ENCODE results near the gene GSK3A. TPM values are rescaled to one million over a fixed set of nuclear protein-coding genes. Genes with fewer than 3 reads are reported as not detected.
A peak's percentile ranks its signal among the peaks of the same experiment; 100 is the strongest.

Gene GSK3A
- total and polyA plus RNA-seq, 2 donors (not counting 1 experiment from before 2014, with no cell fraction given), result 38.5 to 42.0 TPM

DNA sequence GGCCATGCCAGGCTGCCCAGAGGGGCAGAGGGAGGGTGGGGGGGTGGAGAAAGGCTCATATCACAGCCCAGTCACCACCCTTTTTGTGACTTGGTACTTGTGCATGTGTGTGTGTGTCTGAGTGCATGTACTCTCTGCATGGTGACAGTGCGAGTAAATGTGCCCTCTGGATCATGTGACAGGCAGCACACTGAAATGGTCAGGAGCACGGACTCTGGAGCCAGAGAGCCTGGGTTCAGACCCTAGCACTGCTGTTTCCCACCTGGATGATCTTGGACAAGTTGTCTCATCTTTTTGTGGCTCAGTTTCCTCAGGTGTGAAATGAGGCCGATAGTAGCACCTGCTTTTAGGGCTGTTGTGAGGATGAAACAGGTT lies 28.6 kb upstream of the GSK3A start:
- peak overlapping the region; percentile 92 for H3K4me2 ChIP-seq (replicated peaks; ENCODE audit: low read depth, low read length, poor library complexity, severe bottlenecking)
- H3K4me1 ChIP-seq (ENCODE audit: control insufficient read depth in 2 of 2, insufficient read depth in 2 of 2, low read length in 2 of 2), result peaks cover 26 to 32% of the 10 kb centered on the region in 2 donors
- no peaks in the 10 kb centered on the region for H3K9me3 Mint-ChIP-seq (ENCODE audit: insufficient read depth)
- no peak for TF ChIP-seq EZH2 (IDR thresholded peaks at IDR 0.05; ENCODE audit: borderline replicate concordance, insufficient read depth, low read depth, low read length, poor library complexity, severe bottlenecking)
- TF ChIP-seq, protein P1, sequence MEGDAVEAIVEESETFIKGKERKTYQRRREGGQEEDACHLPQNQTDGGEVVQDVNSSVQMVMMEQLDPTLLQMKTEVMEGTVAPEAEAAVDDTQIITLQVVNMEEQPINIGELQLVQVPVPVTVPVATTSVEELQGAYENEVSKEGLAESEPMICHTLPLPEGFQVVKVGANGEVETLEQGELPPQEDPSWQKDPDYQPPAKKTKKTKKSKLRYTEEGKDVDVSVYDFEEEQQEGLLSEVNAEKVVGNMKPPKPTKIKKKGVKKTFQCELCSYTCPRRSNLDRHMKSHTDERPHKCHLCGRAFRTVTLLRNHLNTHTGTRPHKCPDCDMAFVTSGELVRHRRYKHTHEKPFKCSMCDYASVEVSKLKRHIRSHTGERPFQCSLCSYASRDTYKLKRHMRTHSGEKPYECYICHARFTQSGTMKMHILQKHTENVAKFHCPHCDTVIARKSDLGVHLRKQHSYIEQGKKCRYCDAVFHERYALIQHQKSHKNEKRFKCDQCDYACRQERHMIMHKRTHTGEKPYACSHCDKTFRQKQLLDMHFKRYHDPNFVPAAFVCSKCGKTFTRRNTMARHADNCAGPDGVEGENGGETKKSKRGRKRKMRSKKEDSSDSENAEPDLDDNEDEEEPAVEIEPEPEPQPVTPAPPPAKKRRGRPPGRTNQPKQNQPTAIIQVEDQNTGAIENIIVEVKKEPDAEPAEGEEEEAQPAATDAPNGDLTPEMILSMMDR (IDR thresholded peaks at IDR 0.05), result no peak
- H3K27ac ChIP-seq (ENCODE audit: low read length in 2 of 2), result peak overlapping the region; percentile 19 to 89
- CTCF ChIA-PET, result interaction anchor here (1.1 to 2.6 kb wide), 6 partner anchors 9 to 163 kb away, joined by 3 to 33 read pairs (median 6); no protein-coding TSS in a partner anchor
- peak overlapping the region; percentile 82 for H3K27ac Mint-ChIP-seq
- peak overlapping the region in 2 of 5 experiments; percentile 49 to 62 for H3K4me3 ChIP-seq (ENCODE audit: control extremely low read depth in 1 of 5, extremely low read depth in 1 of 5, insufficient read depth in 1 of 5, low read depth in 2 of 5, low read length in 4 of 5)
- DNase-seq, result no peak
- intact Hi-C loops (cut with micrococcal nuclease), result no loop called here
- peaks cover 38% of the 10 kb centered on the region for H3K4me1 Mint-ChIP-seq
- no peak for ATAC-seq (ENCODE audit: low read depth)
- H3K9ac ChIP-seq (ENCODE audit: low read length), result no peak overlapping the region
- H3K36me3 ChIP-seq (replicated peaks in 1 of 2; ENCODE audit: control extremely low read depth in 1 of 2, control insufficient read depth in 1 of 2, extremely low read depth in 1 of 2, insufficient read depth in 2 of 2, low read length in 1 of 2), result peaks cover 0 to 30% of the 10 kb centered on the region in 2 experiments
- H3K9me3 ChIP-seq (ENCODE audit: control extremely low read depth in 1 of 3, control insufficient read depth in 2 of 3, insufficient read depth in 1 of 3, low read length in 2 of 3), result no peaks in the 10 kb centered on the region
- H4K20me1 ChIP-seq (ENCODE audit: control insufficient read depth, insufficient read depth, low read length, poor library complexity, severe bottlenecking), result no peaks in the 10 kb centered on the region
- H3K27me3 ChIP-seq (replicated peaks in 1 of 4; ENCODE audit: control extremely low read depth in 1 of 4, control insufficient read depth in 3 of 4, insufficient read depth in 4 of 4, low read length in 3 of 4), result no peaks in the 10 kb centered on the region
- peak overlapping the region; percentile 88 for H3K4me3 Mint-ChIP-seq
- H3K27me3 Mint-ChIP-seq, result no peaks in the 10 kb centered on the region
- WGBS (ENCODE audit: insufficient coverage), result 71% methylated on average over 2 of the region's 3 CpGs
- POLR2A ChIA-PET, result interaction anchor here (0.7 to 2.6 kb wide), 6 partner anchors 9 to 139 kb away, joined by 3 to 21 read pairs (median 8); partner anchors contain the start of gene POU2F2
- H2AFZ ChIP-seq (ENCODE audit: insufficient read depth, low read depth, low read length, poor library complexity, severe bottlenecking), result no peak overlapping the region
- H3K79me2 ChIP-seq (ENCODE audit: control insufficient read depth, insufficient read depth, low read length), result peaks cover 65% of the 10 kb centered on the region

DNA sequence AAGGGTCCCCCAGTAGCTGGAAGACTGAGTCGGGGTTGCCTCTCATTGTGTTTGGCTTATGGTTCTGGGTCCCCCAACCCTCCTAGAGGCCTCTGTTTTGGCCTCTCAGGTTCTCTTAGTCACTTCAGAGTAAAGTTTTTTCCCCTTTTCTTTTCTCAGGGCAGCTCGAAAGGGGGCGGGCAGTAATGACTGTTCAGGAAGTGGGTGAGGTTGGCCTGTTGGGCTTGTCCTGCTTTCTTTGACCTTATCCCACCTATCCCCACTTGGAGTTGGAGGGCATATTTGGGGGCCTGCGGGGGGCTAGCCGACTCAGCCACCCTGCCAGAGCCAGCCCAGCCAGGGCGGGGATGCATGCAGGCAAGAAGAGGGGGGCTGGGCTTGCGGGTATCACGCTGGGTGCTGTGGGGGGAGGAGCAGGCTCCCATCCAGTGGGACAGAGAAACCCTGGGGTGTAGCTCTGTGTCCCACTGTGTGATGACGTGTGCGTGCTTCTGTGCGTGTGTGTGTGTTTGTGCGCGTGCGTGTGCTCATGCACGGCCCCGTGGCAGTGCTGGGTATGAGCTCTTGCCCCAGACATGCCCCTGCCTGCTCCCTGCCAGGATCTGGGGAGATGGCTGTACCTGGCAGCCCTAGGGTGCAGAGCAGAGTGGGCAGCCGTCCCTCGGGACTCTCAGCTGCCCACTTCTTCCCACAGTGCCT lies 28.1 kb upstream of the GSK3A start:
- Histone ChIP-seq H3K9me3 (ENCODE audit: control extremely low read depth in 1 of 3, control insufficient read depth in 2 of 3, insufficient read depth in 1 of 3, low read length in 2 of 3) (no peaks in the 10 kb centered on the region), H3K4me2 (replicated peaks; ENCODE audit: low read depth, low read length, poor library complexity, severe bottlenecking) (peak overlapping the region; percentile 92), H2AFZ (ENCODE audit: insufficient read depth, low read depth, low read length, poor library complexity, severe bottlenecking) (no peak overlapping the region), H3K4me3 (ENCODE audit: control extremely low read depth in 1 of 5, extremely low read depth in 1 of 5, insufficient read depth in 1 of 5, low read depth in 2 of 5, low read length in 4 of 5) (peak overlapping the region; percentile 49 to 82 (median 62)), H3K27me3 (replicated peaks in 1 of 4; ENCODE audit: control extremely low read depth in 1 of 4, control insufficient read depth in 3 of 4, insufficient read depth in 4 of 4, low read length in 3 of 4) (no peaks in the 10 kb centered on the region), H3K9ac (ENCODE audit: low read length) (peak overlapping the region; percentile 80), H3K36me3 (replicated peaks in 1 of 2; ENCODE audit: control extremely low read depth in 1 of 2, control insufficient read depth in 1 of 2, extremely low read depth in 1 of 2, insufficient read depth in 2 of 2, low read length in 1 of 2) (peaks cover 0 to 30% of the 10 kb centered on the region in 2 experiments), H4K20me1 (ENCODE audit: control insufficient read depth, insufficient read depth, low read length, poor library complexity, severe bottlenecking) (no peaks in the 10 kb centered on the region), H3K27ac (ENCODE audit: low read length in 2 of 2) (peak overlapping the region; percentile 89 to 93), H3K79me2 (ENCODE audit: control insufficient read depth, insufficient read depth, low read length) (peaks cover 61% of the 10 kb centered on the region), H3K4me1 (ENCODE audit: control insufficient read depth in 2 of 2, insufficient read depth in 2 of 2, low read length in 2 of 2) (peaks cover 26 to 32% of the 10 kb centered on the region in 2 donors)
- intact Hi-C loops (cut with micrococcal nuclease), result no loop called here
- ChIA-PET CTCF (interaction anchor here (1.0 to 2.6 kb wide), 7 partner anchors 10 to 162 kb away, joined by 3 to 33 read pairs (median 5); no protein-coding TSS in a partner anchor), POLR2A (interaction anchor here (0.6 to 2.6 kb wide), 9 partner anchors 9 to 138 kb away, joined by 3 to 21 read pairs (median 5); partner anchors contain the start of genes PAFAH1B3 and POU2F2)
- no peak for TF ChIP-seq EZH2 (IDR thresholded peaks at IDR 0.05; ENCODE audit: borderline replicate concordance, insufficient read depth, low read depth, low read length, poor library complexity, severe bottlenecking)
- TF ChIP-seq, protein P1 (IDR thresholded peaks at IDR 0.05), result no peak
- DNase-seq, result peak; percentile 75
- WGBS (ENCODE audit: insufficient coverage), result 6% methylated on average over 12 of the region's 18 CpGs
- no peaks in the 10 kb centered on the region for H3K27me3 Mint-ChIP-seq
- H3K4me1 Mint-ChIP-seq, result peaks cover 34% of the 10 kb centered on the region
- H3K4me3 Mint-ChIP-seq, result peak overlapping the region; percentile 88
- ATAC-seq (ENCODE audit: low read depth), result no peak
- H3K27ac Mint-ChIP-seq, result peak overlapping the region; percentile 96
- no peaks in the 10 kb centered on the region for H3K9me3 Mint-ChIP-seq (ENCODE audit: insufficient read depth)
